ENCODE results near the gene CEP104.

The CEP104 gene

GRCh38 chr1:3788756-3789420, 68.1 kb downstream of the CEP104 start:
- Histone ChIP-seq H3K27ac (ENCODE audit: low read depth, low read length) (no peak overlapping the region), H3K4me1 (ENCODE audit: control insufficient read depth, low read length) (0 out of 2 replicates have a peak, but pooled peaks cover 5% of the 10 kb centered on the region), H3K36me3 (ENCODE audit: control insufficient read depth, low read length) (peaks cover 45% of the 10 kb centered on the region), H3K4me2 (ENCODE audit: low read length) (no peak overlapping the region), H3K79me2 (ENCODE audit: control insufficient read depth, low read length) (peaks cover 64% of the 10 kb centered on the region), H3K27me3 (ENCODE audit: control insufficient read depth, low read length) (no peaks in the 10 kb centered on the region), H4K20me1 (ENCODE audit: control insufficient read depth, insufficient read depth, low read depth, low read length) (no peaks in the 10 kb centered on the region), H3K4me3 (ENCODE audit: low read length) (no peak overlapping the region), H3K9me3 (ENCODE audit: control insufficient read depth, insufficient read depth, low read length) (no peaks in the 10 kb centered on the region), H3K9me2 (replicated peaks; ENCODE audit: control insufficient read depth, low read length) (no peaks in the 10 kb centered on the region), H3F3A (ENCODE audit: control insufficient read depth, insufficient read depth) (no peaks in the 10 kb centered on the region; the same call in 1 of the 2 replicates)
- TF ChIP-seq EZH2phosphoT487 (IDR thresholded peaks at IDR 0.05; ENCODE audit: borderline replicate concordance, low read length) (no peak), CTCF (IDR thresholded peaks at IDR 0.05; ENCODE audit: low read depth, low read length, poor library complexity, severe bottlenecking) (no peak)

DNA sequence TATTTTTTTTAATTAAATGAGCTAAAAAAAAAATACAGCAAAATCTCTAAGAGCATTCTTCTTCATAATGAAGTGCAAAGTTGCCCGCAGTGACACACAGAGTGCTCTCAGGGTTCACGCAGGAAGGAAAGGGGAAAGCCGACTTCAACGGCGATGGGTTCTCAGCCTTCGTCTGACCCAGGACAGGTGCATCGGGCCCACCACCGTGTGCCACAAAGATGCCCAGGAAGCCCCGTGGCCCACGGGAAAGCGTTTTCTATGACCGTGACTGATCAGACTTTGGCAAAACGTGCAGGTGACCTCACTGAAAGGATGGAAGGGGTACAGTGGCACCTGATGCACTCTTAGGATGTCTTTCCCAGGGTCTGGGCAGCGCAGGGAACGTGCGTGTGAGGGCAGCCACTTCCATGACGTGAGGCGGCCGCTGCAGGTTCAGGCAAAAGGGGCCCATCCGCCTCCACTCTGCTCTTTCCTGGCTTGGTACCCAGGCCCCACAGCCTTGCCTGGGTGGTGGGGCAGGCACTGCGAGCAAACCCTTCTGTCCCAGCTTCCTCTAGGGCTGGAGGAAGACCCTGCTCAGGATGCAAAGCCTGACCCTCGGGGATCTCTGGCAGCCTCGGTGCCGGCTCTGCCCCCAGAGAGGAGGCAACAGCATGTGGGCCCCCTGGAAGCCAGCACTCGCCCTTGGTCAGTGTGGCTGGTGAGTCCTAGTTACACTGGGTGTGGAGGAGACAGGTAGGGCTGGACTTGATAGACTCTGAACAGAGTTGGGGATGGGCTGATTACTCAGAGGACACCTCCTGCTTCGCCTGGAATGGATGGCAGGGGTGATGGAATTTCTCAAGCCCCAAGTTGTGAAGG, 69.0 kb downstream of the CEP104 start:
- H3K4me1 ChIP-seq (ENCODE audit: control insufficient read depth, low read length), result no peaks in the 10 kb centered on the region
- no peaks in the 10 kb centered on the region for H4K20me1 ChIP-seq (ENCODE audit: control insufficient read depth, insufficient read depth, low read depth, low read length)
- H3K9me2 ChIP-seq (replicated peaks; ENCODE audit: control insufficient read depth, low read length), result no peaks in the 10 kb centered on the region
- H3F3A ChIP-seq (ENCODE audit: control insufficient read depth, insufficient read depth), result no peaks in the 10 kb centered on the region; the same call in 1 of the 2 replicates
- no peak overlapping the region for H3K27ac ChIP-seq (ENCODE audit: low read depth, low read length)
- H3K9me3 ChIP-seq (ENCODE audit: control insufficient read depth, insufficient read depth, low read length), result no peaks in the 10 kb centered on the region
- H3K4me2 ChIP-seq (ENCODE audit: low read length), result no peak overlapping the region
- H3K79me2 ChIP-seq (ENCODE audit: control insufficient read depth, low read length), result peaks cover 55% of the 10 kb centered on the region
- H3K27me3 ChIP-seq (ENCODE audit: control insufficient read depth, low read length), result no peaks in the 10 kb centered on the region
- no peak overlapping the region for H3K4me3 ChIP-seq (ENCODE audit: low read length)
- TF ChIP-seq CTCF (IDR thresholded peaks at IDR 0.05; ENCODE audit: low read depth, low read length, poor library complexity, severe bottlenecking), result no peak
- no peak for TF ChIP-seq EZH2phosphoT487 (IDR thresholded peaks at IDR 0.05; ENCODE audit: borderline replicate concordance, low read length)
- H3K36me3 ChIP-seq (ENCODE audit: control insufficient read depth, low read length), result peaks cover 47% of the 10 kb centered on the region

DNA sequence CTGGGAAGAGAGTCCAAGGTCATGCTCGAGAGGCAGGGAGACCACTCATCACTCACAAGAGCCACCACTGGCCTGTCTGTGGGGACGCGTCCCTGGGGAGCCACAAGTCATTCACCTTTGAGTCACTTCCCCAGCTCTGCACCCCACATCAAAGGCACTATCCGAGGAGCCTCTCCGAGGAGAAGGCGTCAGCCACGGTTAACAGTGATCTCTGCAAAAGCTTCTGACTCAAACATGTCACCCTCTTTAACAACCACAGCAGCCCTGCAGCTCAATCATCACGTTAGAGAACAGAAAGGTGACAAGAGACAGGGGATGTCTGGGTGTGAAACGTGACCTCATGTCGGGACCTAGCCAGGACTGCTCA, 69.7 kb downstream of the CEP104 start:
- no peak overlapping the region for H3K27ac ChIP-seq (ENCODE audit: low read depth, low read length)
- H3K79me2 ChIP-seq (ENCODE audit: control insufficient read depth, low read length), result peaks cover 49% of the 10 kb centered on the region
- H3K27me3 ChIP-seq (ENCODE audit: control insufficient read depth, low read length), result no peaks in the 10 kb centered on the region
- H3K9me2 ChIP-seq (replicated peaks; ENCODE audit: control insufficient read depth, low read length), result no peaks in the 10 kb centered on the region
- H3K9me3 ChIP-seq (ENCODE audit: control insufficient read depth, insufficient read depth, low read length), result no peaks in the 10 kb centered on the region
- no peaks in the 10 kb centered on the region for H3K4me1 ChIP-seq (ENCODE audit: control insufficient read depth, low read length)
- H3F3A ChIP-seq (ENCODE audit: control insufficient read depth, insufficient read depth), result no peaks in the 10 kb centered on the region; the same call in 1 of the 2 replicates
- TF ChIP-seq EZH2phosphoT487 (IDR thresholded peaks at IDR 0.05; ENCODE audit: borderline replicate concordance, low read length), result no peak
- TF ChIP-seq CTCF (IDR thresholded peaks at IDR 0.05; ENCODE audit: low read depth, low read length, poor library complexity, severe bottlenecking), result no peak
- no peak overlapping the region for H3K4me2 ChIP-seq (ENCODE audit: low read length)
- no peaks in the 10 kb centered on the region for H4K20me1 ChIP-seq (ENCODE audit: control insufficient read depth, insufficient read depth, low read depth, low read length)
- H3K36me3 ChIP-seq (ENCODE audit: control insufficient read depth, low read length), result peaks cover 49% of the 10 kb centered on the region
- no peak overlapping the region for H3K4me3 ChIP-seq (ENCODE audit: low read length)

All from DOHH2 (cell line).